Measurements from ENCODE around the gene SERPINA1.

SERPINA1 gene

DNA sequence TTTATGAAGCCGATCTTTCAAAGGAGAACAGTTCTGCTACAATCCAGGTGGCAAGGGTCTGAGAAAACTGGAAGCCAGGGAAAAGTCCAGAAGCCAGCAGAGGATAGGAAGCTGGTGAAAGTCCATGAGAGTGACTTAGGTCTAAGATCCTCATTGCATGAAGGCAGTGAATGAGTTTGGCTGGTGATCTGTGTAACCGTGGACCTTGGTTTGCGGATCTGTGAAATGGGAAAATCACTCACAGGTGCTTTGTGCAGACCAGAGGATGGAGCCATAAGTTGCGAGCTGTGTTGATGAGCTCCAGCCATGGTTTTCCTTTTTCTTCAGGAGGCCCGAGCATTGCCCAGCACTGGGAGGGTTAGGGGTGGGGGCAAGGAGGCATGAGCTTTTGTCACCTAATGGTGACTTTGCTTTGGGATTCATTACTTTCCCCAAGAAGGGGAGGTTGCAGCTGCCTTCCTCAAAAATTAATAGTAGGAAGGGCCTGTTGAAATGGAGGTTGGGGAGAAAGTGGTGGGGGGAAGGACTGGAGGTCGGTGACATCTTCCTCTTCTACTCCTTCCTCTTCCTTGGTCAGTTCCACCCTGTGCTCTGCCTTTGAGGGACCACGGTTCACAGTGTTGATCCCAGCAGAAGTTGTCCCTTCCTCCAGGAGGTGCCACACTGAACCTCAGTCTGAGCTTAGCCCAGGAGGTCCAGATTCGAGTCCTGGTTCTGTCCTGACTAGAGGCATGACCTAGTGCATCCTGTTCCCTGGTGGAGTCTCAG lies 45.0 kb downstream of the SERPINA1 start:
- Histone ChIP-seq H3F3A (ENCODE audit: control insufficient read depth, insufficient read depth) (no peaks in the 10 kb centered on the region), H3K36me3 (ENCODE audit: control insufficient read depth, low read length) (no peaks in the 10 kb centered on the region), H3K4me2 (ENCODE audit: low read length) (no peak overlapping the region), H3K9me3 (ENCODE audit: control insufficient read depth, insufficient read depth, low read length) (no peaks in the 10 kb centered on the region), H3K27me3 (ENCODE audit: control insufficient read depth, low read length) (peaks cover 38% of the 10 kb centered on the region), H3K79me2 (ENCODE audit: control insufficient read depth, low read length) (no peaks in the 10 kb centered on the region), H3K27ac (ENCODE audit: low read depth, low read length) (no peak overlapping the region), H3K4me1 (ENCODE audit: control insufficient read depth, low read length) (peaks cover 25% of the 10 kb centered on the region), H3K9me2 (replicated peaks; ENCODE audit: control insufficient read depth, low read length) (no peaks in the 10 kb centered on the region), H4K20me1 (ENCODE audit: control insufficient read depth, insufficient read depth, low read depth, low read length) (no peaks in the 10 kb centered on the region), H3K4me3 (ENCODE audit: low read length) (no peak overlapping the region)
- TF ChIP-seq, protein P1, sequence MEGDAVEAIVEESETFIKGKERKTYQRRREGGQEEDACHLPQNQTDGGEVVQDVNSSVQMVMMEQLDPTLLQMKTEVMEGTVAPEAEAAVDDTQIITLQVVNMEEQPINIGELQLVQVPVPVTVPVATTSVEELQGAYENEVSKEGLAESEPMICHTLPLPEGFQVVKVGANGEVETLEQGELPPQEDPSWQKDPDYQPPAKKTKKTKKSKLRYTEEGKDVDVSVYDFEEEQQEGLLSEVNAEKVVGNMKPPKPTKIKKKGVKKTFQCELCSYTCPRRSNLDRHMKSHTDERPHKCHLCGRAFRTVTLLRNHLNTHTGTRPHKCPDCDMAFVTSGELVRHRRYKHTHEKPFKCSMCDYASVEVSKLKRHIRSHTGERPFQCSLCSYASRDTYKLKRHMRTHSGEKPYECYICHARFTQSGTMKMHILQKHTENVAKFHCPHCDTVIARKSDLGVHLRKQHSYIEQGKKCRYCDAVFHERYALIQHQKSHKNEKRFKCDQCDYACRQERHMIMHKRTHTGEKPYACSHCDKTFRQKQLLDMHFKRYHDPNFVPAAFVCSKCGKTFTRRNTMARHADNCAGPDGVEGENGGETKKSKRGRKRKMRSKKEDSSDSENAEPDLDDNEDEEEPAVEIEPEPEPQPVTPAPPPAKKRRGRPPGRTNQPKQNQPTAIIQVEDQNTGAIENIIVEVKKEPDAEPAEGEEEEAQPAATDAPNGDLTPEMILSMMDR (IDR thresholded peaks at IDR 0.05; ENCODE audit: low read depth, low read length, poor library complexity, severe bottlenecking): no peak
- no peak for TF ChIP-seq EZH2phosphoT487 (IDR thresholded peaks at IDR 0.05; ENCODE audit: borderline replicate concordance, low read length)

DNA sequence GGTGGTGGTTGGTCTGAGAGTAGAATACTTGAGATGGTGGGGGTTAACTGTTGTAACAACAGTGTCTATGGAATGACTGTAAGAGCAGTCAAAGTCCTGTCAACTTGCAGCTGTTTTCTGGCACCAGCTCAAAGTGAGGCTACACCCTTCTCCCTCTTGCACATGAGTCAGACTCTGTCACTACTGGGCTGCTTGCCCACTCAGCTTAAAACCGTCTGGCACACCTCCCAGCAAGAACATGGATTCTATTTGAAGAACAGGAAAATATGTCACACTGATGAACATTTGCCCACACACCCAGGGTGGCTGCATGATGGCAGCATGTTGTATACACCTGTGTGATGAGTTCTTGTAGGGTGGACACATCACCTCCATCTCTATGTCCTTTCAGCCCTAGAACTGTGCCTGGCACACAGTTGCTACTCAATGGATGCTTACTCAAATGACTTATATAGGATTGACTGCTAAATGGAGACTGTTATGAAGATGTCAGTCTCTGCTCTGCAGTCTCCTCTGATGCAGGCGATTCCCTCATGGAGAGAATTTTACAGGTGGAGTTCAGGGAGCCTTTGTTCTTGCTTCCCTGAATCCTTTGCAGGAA lies 46.0 kb downstream of the SERPINA1 start:
- TF ChIP-seq EZH2phosphoT487 (IDR thresholded peaks at IDR 0.05; ENCODE audit: borderline replicate concordance, low read length): no peak
- TF ChIP-seq, protein P1 (IDR thresholded peaks at IDR 0.05; ENCODE audit: low read depth, low read length, poor library complexity, severe bottlenecking): no peak
- no peaks in the 10 kb centered on the region for H3K36me3 ChIP-seq (ENCODE audit: control insufficient read depth, low read length)
- no peak overlapping the region for H3K4me3 ChIP-seq (ENCODE audit: low read length)
- no peaks in the 10 kb centered on the region for H3K9me2 ChIP-seq (replicated peaks; ENCODE audit: control insufficient read depth, low read length)
- H3K4me2 ChIP-seq (ENCODE audit: low read length): no peak overlapping the region
- H3F3A ChIP-seq (ENCODE audit: control insufficient read depth, insufficient read depth): no peaks in the 10 kb centered on the region
- no peaks in the 10 kb centered on the region for H3K79me2 ChIP-seq (ENCODE audit: control insufficient read depth, low read length)
- no peaks in the 10 kb centered on the region for H3K9me3 ChIP-seq (ENCODE audit: control insufficient read depth, insufficient read depth, low read length)
- H3K4me1 ChIP-seq (ENCODE audit: control insufficient read depth, low read length): peaks cover 24% of the 10 kb centered on the region
- H4K20me1 ChIP-seq (ENCODE audit: control insufficient read depth, insufficient read depth, low read depth, low read length): no peaks in the 10 kb centered on the region
- peaks cover 38% of the 10 kb centered on the region for H3K27me3 ChIP-seq (ENCODE audit: control insufficient read depth, low read length)
- no peak overlapping the region for H3K27ac ChIP-seq (ENCODE audit: low read depth, low read length)

DNA sequence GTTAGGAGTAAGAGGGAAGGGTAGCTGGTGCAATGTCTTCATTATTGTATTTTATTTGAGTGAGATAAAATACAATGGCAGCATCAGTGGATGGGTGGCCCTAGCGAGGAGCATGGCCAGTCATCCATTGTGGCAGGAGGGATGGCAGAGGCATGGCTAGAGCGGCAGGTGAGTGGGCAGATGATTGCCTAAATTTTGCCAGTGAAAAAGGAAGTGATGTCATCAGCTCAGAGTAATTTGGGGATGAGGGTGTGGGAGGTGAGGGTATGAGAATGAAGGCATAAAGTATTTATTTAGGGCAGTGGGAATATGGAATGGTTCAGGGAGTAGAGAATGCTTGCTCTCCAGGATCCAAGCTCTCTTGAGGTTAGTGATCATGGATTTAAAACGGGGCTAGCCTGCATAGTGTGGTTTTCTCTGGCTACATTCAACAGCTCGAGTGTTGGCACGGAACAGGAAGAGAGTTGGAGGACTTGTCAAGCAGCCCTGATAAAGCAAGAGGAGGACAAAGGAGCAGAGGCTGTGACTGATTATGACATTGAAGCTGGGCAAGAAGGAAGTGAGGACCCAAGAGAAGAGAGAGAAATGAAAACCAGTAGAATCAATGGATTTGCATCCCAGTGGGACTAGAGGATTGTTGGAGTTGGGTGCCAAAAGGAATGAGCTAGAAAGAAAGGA lies 46.6 kb downstream of the SERPINA1 start:
- Histone ChIP-seq H3K27ac (ENCODE audit: low read depth, low read length) (no peak overlapping the region), H3K9me2 (replicated peaks; ENCODE audit: control insufficient read depth, low read length) (no peaks in the 10 kb centered on the region; the same call in 1 of the 2 replicates), H3K36me3 (ENCODE audit: control insufficient read depth, low read length) (no peaks in the 10 kb centered on the region), H3K27me3 (ENCODE audit: control insufficient read depth, low read length) (peaks cover 32% of the 10 kb centered on the region), H4K20me1 (ENCODE audit: control insufficient read depth, insufficient read depth, low read depth, low read length) (no peaks in the 10 kb centered on the region), H3K79me2 (ENCODE audit: control insufficient read depth, low read length) (no peaks in the 10 kb centered on the region), H3K4me3 (ENCODE audit: low read length) (no peak overlapping the region), H3F3A (ENCODE audit: control insufficient read depth, insufficient read depth) (no peaks in the 10 kb centered on the region), H3K4me2 (ENCODE audit: low read length) (no peak overlapping the region), H3K9me3 (ENCODE audit: control insufficient read depth, insufficient read depth, low read length) (no peaks in the 10 kb centered on the region), H3K4me1 (ENCODE audit: control insufficient read depth, low read length) (peaks cover 18% of the 10 kb centered on the region)
- no peak for TF ChIP-seq EZH2phosphoT487 (IDR thresholded peaks at IDR 0.05; ENCODE audit: borderline replicate concordance, low read length)
- TF ChIP-seq, protein P1 (IDR thresholded peaks at IDR 0.05; ENCODE audit: low read depth, low read length, poor library complexity, severe bottlenecking): no peak

Data from DOHH2 (cell line).